NB4 (cell line): ENCODE measurements around the gene UTP25.

Source experiments
- DNase-seq: peaks from one replicate; pipeline ENCODE4 v3.0.0; 2010; ENCODE audit warnings: low read depth
- H3K4me3 ChIP-seq: one replicate; pipeline ENCODE4 v1.5.1; 2011; ENCODE audit warnings: mild to moderate bottlenecking, low read depth, low read length, moderate library complexity
- CTCF ChIP-seq: IDR thresholded peaks from one replicate; pipeline ENCODE4 v1.5.1; 2012; ENCODE audit warnings: low read depth, low read length
- MAX ChIP-seq: IDR thresholded peaks from 2 replicates; pipeline ENCODE4 v1.6.1; 2011; ENCODE audit warnings: low read depth, low read length
- MYC ChIP-seq: IDR thresholded peaks from 2 replicates; pipeline ENCODE4 v1.6.1; 2011; ENCODE audit warnings: low read depth, low read length
- POLR2A ChIP-seq: IDR thresholded peaks from 2 replicates; pipeline ENCODE4 v1.6.1; 2011; ENCODE audit warnings: mild to moderate bottlenecking; ENCODE audit not compliant: insufficient read length; ENCODE audit errors: extremely low read depth

The UTP25 gene

GRCh38 chr1:209831615-209832014 lies 3.8 kb downstream of the UTP25 start:
- TF ChIP-seq CTCF (no peak), POLR2A (no peak), MAX (no peak), MYC (no peak)
- no peak overlapping the region for H3K4me3 ChIP-seq
- DNase-seq: no peak

GRCh38 chr1:209835782-209836298 lies 8.1 kb downstream of the UTP25 start:
- no peak overlapping the region for H3K4me3 ChIP-seq
- DNase-seq: no peak
- TF ChIP-seq MYC (no peak), CTCF (no peak), POLR2A (no peak), MAX (no peak)

- no peak overlapping the region for H3K4me3 ChIP-seq
- DNase-seq: no peak
These were observed 9.9 kb downstream of the UTP25 start for GRCh38 chr1:209837671-209838070.

GRCh38 chr1:209838537-209838936 lies 10.8 kb downstream of the UTP25 start:
- no peak overlapping the region for H3K4me3 ChIP-seq
- DNase-seq: no peak
- no peak for TF ChIP-seq POLR2A
- TF ChIP-seq CTCF: no peak
- TF ChIP-seq MAX: no peak
- TF ChIP-seq MYC: no peak

More at GRCh38 chr1:209837671-209838070, 9.9 kb downstream of the UTP25 start:
- TF ChIP-seq MYC (no peak), MAX (no peak), CTCF (no peak), POLR2A (no peak)

- DNase-seq: no peak
- no peak for TF ChIP-seq CTCF
- TF ChIP-seq MYC: no peak
- TF ChIP-seq POLR2A: no peak
- no peak for TF ChIP-seq MAX
- H3K4me3 ChIP-seq: no peak overlapping the region
These were observed 12.2 kb downstream of the UTP25 start for GRCh38 chr1:209839875-209840546.
